ENCODE results near the gene LDHA.

The LDHA gene

GRCh38 chr11:18394275-18394927 lies at the start of gene LDHA:
Gene LDHA, plus strand, starts transcription at chr11:18394563. Its CDS starts 2,280 bp downstream, at chr11:18396843.
- Histone ChIP-seq H3K9ac (ENCODE audit: insufficient read length) (peak within 1 kb of the TSS; percentile 98), H3K27ac (peak within 1 kb of the TSS; percentile 85), H3K9me3 (ENCODE audit: low read depth, low read length) (no peaks in the 10 kb centered on the region), H3K36me3 (ENCODE audit: insufficient read depth, low read length) (peaks cover 33% of the 10 kb centered on the region), H3K4me3 (peak within 1 kb of the TSS; percentile 99)
- peak; percentile 63 for DNase-seq (ENCODE audit: low read depth, low spot score)
- peak; percentile 100 for TF ChIP-seq POLR2AphosphoS5 (IDR thresholded peaks at IDR 0.05; ENCODE audit: borderline replicate concordance, low read depth, low read length)
- peak; percentile 55 for TF ChIP-seq FOXP2 (optimal IDR thresholded peaks at IDR 0.05; ENCODE audit: control extremely low read depth, extremely low read length, insufficient read depth)
- no peak for TF ChIP-seq EZH2 (IDR thresholded peaks at IDR 0.05)

DNA sequence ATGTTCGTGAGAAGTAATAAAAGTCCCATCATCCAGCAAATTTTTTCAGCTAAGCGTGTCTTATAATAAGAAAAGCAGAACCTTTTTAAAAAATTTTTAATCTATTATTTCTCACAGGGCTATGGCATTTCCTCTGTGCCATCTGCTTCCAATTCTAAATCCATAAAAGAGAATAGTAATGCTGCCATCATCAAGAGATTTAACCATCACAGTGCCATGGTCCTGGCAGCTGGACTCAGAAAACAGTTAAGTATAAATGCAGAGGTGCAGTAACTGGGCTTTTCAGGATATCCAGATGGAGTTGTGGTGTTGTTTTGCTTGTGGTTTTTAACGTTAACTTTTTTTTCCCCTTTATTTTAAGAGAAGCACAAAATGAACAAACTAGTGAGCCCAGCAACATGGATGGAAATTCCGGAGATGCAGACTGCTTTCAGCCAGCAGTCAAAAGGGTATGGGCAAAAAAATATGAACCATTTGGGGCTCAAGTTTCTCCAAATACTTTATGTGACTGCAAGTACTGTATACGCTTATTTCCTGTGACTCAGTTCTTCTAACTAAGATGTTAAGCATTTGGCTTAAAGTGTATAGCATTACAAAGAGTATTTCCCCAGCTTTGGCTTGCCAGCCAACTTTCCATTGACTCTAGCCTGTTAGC lies 46.8 kb upstream of the LDHA start:
- peak overlapping the region; percentile 74 for H3K4me3 ChIP-seq
- peak; percentile 85 for DNase-seq (ENCODE audit: low read depth, low spot score)
- H3K36me3 ChIP-seq (ENCODE audit: insufficient read depth, low read length): peaks cover 61% of the 10 kb centered on the region
- peak overlapping the region; percentile 68 for H3K9ac ChIP-seq (ENCODE audit: insufficient read length)
- H3K27ac ChIP-seq: peak overlapping the region; percentile 99
- H3K9me3 ChIP-seq (ENCODE audit: low read depth, low read length): no peaks in the 10 kb centered on the region
- TF ChIP-seq POLR2AphosphoS5 (IDR thresholded peaks at IDR 0.05; ENCODE audit: borderline replicate concordance, low read depth, low read length): peak; percentile 41; the same call in 1 of the 2 replicates
- TF ChIP-seq EZH2 (IDR thresholded peaks at IDR 0.05): no peak

DNA sequence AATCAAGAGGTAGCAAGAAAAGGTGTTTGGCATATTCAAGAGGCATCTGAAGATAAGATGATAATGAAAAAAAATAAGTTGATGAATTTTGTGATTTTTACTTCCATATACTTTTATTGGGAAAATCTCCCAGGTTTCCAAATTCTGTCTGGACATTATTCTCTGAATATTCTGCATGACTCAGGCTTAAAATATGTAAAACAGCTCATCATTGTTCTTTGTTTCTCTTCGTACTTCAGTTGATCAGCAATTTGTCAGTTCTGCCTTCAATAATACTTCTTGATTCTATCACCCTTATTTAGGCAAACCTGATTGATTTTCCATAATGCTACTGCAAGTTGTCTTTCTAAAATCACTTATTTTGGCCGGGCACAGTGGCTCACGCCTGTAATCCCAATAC lies 41.8 kb upstream of the LDHA start:
- no peak for TF ChIP-seq EZH2 (IDR thresholded peaks at IDR 0.05)
- TF ChIP-seq POLR2AphosphoS5 (IDR thresholded peaks at IDR 0.05; ENCODE audit: borderline replicate concordance, low read depth, low read length): no peak
- no peak for TF ChIP-seq FOXP2 (optimal IDR thresholded peaks at IDR 0.05; ENCODE audit: control extremely low read depth, extremely low read length, insufficient read depth)
- no peak overlapping the region for H3K9ac ChIP-seq (ENCODE audit: insufficient read length)
- H3K9me3 ChIP-seq (ENCODE audit: low read depth, low read length): no peaks in the 10 kb centered on the region
- H3K36me3 ChIP-seq (ENCODE audit: insufficient read depth, low read length): peaks cover 74% of the 10 kb centered on the region
- H3K4me3 ChIP-seq: no peak overlapping the region
- H3K27ac ChIP-seq: peak overlapping the region; percentile 83
- DNase-seq (ENCODE audit: low read depth, low spot score): no peak

DNA sequence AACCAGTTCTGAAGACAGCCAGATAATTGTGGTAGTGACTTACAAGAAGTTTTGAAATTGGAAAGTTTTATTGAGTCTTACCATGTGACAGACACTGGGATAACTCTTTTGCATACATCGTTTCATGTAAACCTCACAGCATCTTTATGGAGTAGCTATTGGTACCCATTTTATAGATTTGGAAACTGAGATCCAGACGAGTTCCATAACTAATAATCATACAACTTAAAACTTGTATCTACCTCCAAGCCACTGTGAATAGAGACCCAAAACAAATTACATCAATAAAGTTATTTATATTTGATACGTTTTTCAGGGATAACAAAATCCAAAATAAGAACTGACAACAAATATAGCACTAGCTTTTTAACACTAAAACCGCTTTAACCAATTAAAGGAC lies 35.7 kb upstream of the LDHA start:
- H3K4me3 ChIP-seq: no peak overlapping the region
- TF ChIP-seq EZH2 (IDR thresholded peaks at IDR 0.05) (no peak), FOXP2 (optimal IDR thresholded peaks at IDR 0.05; ENCODE audit: control extremely low read depth, extremely low read length, insufficient read depth) (no peak), POLR2AphosphoS5 (IDR thresholded peaks at IDR 0.05; ENCODE audit: borderline replicate concordance, low read depth, low read length) (no peak)
- no peak for DNase-seq (ENCODE audit: low read depth, low spot score)
- no peak overlapping the region for H3K27ac ChIP-seq
- H3K36me3 ChIP-seq (ENCODE audit: insufficient read depth, low read length): peaks cover 76% of the 10 kb centered on the region
- no peaks in the 10 kb centered on the region for H3K9me3 ChIP-seq (ENCODE audit: low read depth, low read length)
- H3K9ac ChIP-seq (ENCODE audit: insufficient read length): no peak overlapping the region

DNA sequence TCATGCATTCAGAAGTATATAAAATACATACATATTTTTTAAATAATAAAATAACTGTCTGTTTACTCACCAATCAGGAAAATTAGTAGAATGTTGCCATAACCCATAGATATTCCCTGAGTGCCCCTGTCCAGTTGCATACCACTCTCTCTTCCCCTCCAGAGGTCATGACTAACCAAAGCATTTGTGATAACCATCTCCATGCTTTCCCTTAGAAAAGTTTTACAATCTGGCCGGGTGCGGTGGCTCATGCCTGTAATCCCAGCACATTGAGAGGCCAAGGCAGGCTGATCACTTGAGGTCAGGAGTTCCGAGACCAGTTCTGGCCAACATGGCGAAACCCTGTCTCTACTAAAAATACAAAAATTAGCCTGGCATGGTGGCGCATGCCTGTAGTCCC lies 33.2 kb upstream of the LDHA start:
- H3K9ac ChIP-seq (ENCODE audit: insufficient read length): no peak overlapping the region
- DNase-seq (ENCODE audit: low read depth, low spot score): no peak
- TF ChIP-seq EZH2 (IDR thresholded peaks at IDR 0.05) (no peak), POLR2AphosphoS5 (IDR thresholded peaks at IDR 0.05; ENCODE audit: borderline replicate concordance, low read depth, low read length) (no peak), FOXP2 (optimal IDR thresholded peaks at IDR 0.05; ENCODE audit: control extremely low read depth, extremely low read length, insufficient read depth) (no peak)
- H3K36me3 ChIP-seq (ENCODE audit: insufficient read depth, low read length): peaks cover 80% of the 10 kb centered on the region
- H3K27ac ChIP-seq: no peak overlapping the region
- no peaks in the 10 kb centered on the region for H3K9me3 ChIP-seq (ENCODE audit: low read depth, low read length)
- H3K4me3 ChIP-seq: no peak overlapping the region

- no peaks in the 10 kb centered on the region for H3K9me3 ChIP-seq (ENCODE audit: low read depth, low read length)
- H3K27ac ChIP-seq: peak overlapping the region; percentile 95
- H3K9ac ChIP-seq (ENCODE audit: insufficient read length): no peak overlapping the region
- peaks cover 55% of the 10 kb centered on the region for H3K36me3 ChIP-seq (ENCODE audit: insufficient read depth, low read length)
- TF ChIP-seq EZH2 (IDR thresholded peaks at IDR 0.05) (no peak), POLR2AphosphoS5 (IDR thresholded peaks at IDR 0.05; ENCODE audit: borderline replicate concordance, low read depth, low read length) (no peak), FOXP2 (optimal IDR thresholded peaks at IDR 0.05; ENCODE audit: control extremely low read depth, extremely low read length, insufficient read depth) (no peak)
- H3K4me3 ChIP-seq: no peak overlapping the region
- no peak for DNase-seq (ENCODE audit: low read depth, low spot score)
Observed at GRCh38 chr11:18364495-18365073, 29.8 kb upstream of the LDHA start.

- Histone ChIP-seq H3K27ac (peak overlapping the region; percentile 95), H3K36me3 (ENCODE audit: insufficient read depth, low read length) (peaks cover 48% of the 10 kb centered on the region), H3K9ac (ENCODE audit: insufficient read length) (peak overlapping the region; percentile 58), H3K4me3 (peak overlapping the region; percentile 66), H3K9me3 (ENCODE audit: low read depth, low read length) (no peaks in the 10 kb centered on the region)
- no peak for DNase-seq (ENCODE audit: low read depth, low spot score)
- TF ChIP-seq FOXP2 (optimal IDR thresholded peaks at IDR 0.05; ENCODE audit: control extremely low read depth, extremely low read length, insufficient read depth) (no peak), POLR2AphosphoS5 (IDR thresholded peaks at IDR 0.05; ENCODE audit: borderline replicate concordance, low read depth, low read length) (no peak)
Observed at GRCh38 chr11:18365741-18366140, 28.6 kb upstream of the LDHA start.

DNA sequence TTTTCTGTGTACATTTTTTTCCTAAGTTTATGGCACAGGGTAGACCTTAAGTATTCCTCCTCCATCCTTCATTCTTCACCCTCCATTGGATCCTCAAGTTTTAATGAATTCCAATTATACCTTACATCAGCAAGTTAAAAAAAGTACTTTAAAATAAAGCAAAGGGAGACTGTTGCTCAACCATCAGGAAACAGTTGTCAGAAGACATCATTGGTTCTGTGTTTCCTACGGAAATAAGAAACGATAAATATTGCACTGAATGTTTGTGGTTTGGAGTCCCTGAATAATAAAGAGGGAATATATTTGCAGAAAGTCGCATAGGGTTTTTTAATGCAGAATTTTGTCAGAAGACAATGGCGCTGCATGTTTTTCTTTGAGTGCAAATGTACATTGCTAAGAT lies 28.1 kb upstream of the LDHA start:
- Histone ChIP-seq H3K9me3 (ENCODE audit: low read depth, low read length) (no peaks in the 10 kb centered on the region), H3K36me3 (ENCODE audit: insufficient read depth, low read length) (peaks cover 46% of the 10 kb centered on the region), H3K9ac (ENCODE audit: insufficient read length) (peak overlapping the region; percentile 49), H3K27ac (peak overlapping the region; percentile 98), H3K4me3 (peak overlapping the region; percentile 66)
- DNase-seq (ENCODE audit: low read depth, low spot score): peak; percentile 99
- TF ChIP-seq FOXP2 (optimal IDR thresholded peaks at IDR 0.05; ENCODE audit: control extremely low read depth, extremely low read length, insufficient read depth) (no peak), EZH2 (IDR thresholded peaks at IDR 0.05) (no peak), POLR2AphosphoS5 (IDR thresholded peaks at IDR 0.05; ENCODE audit: borderline replicate concordance, low read depth, low read length) (peak; percentile 74; the same call in 1 of the 2 replicates)

Measured in SK-N-MC (cell line).